ENCODE results near the gene GRIA1. TPM values are rescaled to one million over a fixed set of nuclear protein-coding genes. Genes with fewer than 3 reads are reported as not detected.

The GRIA1 gene
- total RNA-seq, 1 donor from 2014 or later = 21.9 TPM

DNA sequence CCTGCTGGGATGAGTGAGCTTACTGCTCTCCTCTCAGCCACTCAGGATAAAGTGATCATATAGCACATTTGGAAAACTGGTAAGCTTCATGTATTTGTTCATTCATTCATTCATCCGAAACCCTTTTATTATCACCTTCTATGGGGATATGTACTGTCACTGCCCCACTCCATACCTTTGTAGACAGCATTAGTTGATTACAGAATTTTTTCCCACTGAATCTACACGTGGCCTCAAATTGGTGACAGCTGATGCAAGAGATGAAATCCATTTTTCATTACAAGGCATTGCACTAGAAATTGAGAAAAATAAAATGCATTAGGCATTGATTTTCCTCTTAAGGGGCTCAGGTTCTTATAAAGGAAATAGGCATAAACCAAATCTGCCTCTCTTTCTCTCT lies 9.7 kb downstream of the GRIA1 start:
- H3K27me3 Mint-ChIP-seq (ENCODE audit: unreplicated experiment) = peaks cover 4% of the 10 kb centered on the region

GRCh38 chr5:153504726-153505125 lies 14.3 kb downstream of the GRIA1 start:
- Mint-ChIP-seq H3K4me3 (ENCODE audit: unreplicated experiment) (no peak overlapping the region), H3K4me1 (ENCODE audit: unreplicated experiment) (no peaks in the 10 kb centered on the region), H3K9me3 (ENCODE audit: unreplicated experiment) (no peaks in the 10 kb centered on the region), H3K36me3 (ENCODE audit: low read depth, unreplicated experiment) (peaks cover 19% of the 10 kb centered on the region), H3K27ac (ENCODE audit: unreplicated experiment) (no peak overlapping the region), H3K27me3 (ENCODE audit: unreplicated experiment) (peaks cover 5% of the 10 kb centered on the region)
- TF ChIP-seq, protein P1, sequence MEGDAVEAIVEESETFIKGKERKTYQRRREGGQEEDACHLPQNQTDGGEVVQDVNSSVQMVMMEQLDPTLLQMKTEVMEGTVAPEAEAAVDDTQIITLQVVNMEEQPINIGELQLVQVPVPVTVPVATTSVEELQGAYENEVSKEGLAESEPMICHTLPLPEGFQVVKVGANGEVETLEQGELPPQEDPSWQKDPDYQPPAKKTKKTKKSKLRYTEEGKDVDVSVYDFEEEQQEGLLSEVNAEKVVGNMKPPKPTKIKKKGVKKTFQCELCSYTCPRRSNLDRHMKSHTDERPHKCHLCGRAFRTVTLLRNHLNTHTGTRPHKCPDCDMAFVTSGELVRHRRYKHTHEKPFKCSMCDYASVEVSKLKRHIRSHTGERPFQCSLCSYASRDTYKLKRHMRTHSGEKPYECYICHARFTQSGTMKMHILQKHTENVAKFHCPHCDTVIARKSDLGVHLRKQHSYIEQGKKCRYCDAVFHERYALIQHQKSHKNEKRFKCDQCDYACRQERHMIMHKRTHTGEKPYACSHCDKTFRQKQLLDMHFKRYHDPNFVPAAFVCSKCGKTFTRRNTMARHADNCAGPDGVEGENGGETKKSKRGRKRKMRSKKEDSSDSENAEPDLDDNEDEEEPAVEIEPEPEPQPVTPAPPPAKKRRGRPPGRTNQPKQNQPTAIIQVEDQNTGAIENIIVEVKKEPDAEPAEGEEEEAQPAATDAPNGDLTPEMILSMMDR (IDR thresholded peaks at IDR 0.05; ENCODE audit: unreplicated experiment) = no peak
- DNase-seq (ENCODE audit: low spot score) = no peak

More for the DNA sequence above, 9.7 kb downstream of the GRIA1 start:
- Mint-ChIP-seq H3K4me1 (ENCODE audit: unreplicated experiment) (peaks cover 6% of the 10 kb centered on the region), H3K4me3 (ENCODE audit: unreplicated experiment) (no peak overlapping the region), H3K27ac (ENCODE audit: unreplicated experiment) (no peak overlapping the region), H3K36me3 (ENCODE audit: low read depth, unreplicated experiment) (peaks cover 3% of the 10 kb centered on the region), H3K9me3 (ENCODE audit: unreplicated experiment) (no peaks in the 10 kb centered on the region)
- TF ChIP-seq, protein P1 (IDR thresholded peaks at IDR 0.05; ENCODE audit: unreplicated experiment) = no peak
- DNase-seq (ENCODE audit: low spot score) = no peak

DNA sequence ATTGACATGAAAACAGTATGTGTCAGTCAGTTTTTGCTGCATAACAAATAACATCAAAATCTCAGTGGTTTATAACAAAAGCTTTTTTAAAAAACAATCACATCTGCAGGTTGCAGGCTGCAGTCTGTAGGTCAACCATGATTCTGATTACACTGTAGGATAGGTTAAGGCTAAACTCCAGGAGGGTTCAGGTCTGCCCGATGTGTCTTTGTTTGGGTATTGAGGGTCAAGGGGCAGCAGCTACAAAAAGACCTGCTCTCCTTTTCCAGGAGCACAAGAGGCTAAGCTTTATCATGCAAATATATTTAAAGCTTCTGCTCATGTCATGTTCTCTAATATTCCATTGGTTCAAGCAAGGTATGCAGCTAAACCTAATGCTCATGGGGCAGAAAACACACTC lies 18.2 kb downstream of the GRIA1 start:
- Mint-ChIP-seq H3K9me3 (ENCODE audit: unreplicated experiment) (no peaks in the 10 kb centered on the region), H3K27me3 (ENCODE audit: unreplicated experiment) (peaks cover 1% of the 10 kb centered on the region), H3K27ac (ENCODE audit: unreplicated experiment) (no peak overlapping the region), H3K36me3 (ENCODE audit: low read depth, unreplicated experiment) (peaks cover 26% of the 10 kb centered on the region), H3K4me3 (ENCODE audit: unreplicated experiment) (no peak overlapping the region), H3K4me1 (ENCODE audit: unreplicated experiment) (no peaks in the 10 kb centered on the region)
- TF ChIP-seq, protein P1 (IDR thresholded peaks at IDR 0.05; ENCODE audit: unreplicated experiment) = no peak
- DNase-seq (ENCODE audit: low spot score) = no peak

- peaks cover 1% of the 10 kb centered on the region for H3K4me1 Mint-ChIP-seq (ENCODE audit: unreplicated experiment)
- TF ChIP-seq, protein P1 (IDR thresholded peaks at IDR 0.05; ENCODE audit: unreplicated experiment) = no peak
- no peaks in the 10 kb centered on the region for H3K9me3 Mint-ChIP-seq (ENCODE audit: unreplicated experiment)
- no peak for DNase-seq (ENCODE audit: low spot score)
- H3K27me3 Mint-ChIP-seq (ENCODE audit: unreplicated experiment) = peaks cover 1% of the 10 kb centered on the region
- H3K4me3 Mint-ChIP-seq (ENCODE audit: unreplicated experiment) = no peak overlapping the region
- H3K36me3 Mint-ChIP-seq (ENCODE audit: low read depth, unreplicated experiment) = peaks cover 18% of the 10 kb centered on the region
- no peak overlapping the region for H3K27ac Mint-ChIP-seq (ENCODE audit: unreplicated experiment)
Observed at GRCh38 chr5:153511622-153512021, 21.2 kb downstream of the GRIA1 start.

DNA sequence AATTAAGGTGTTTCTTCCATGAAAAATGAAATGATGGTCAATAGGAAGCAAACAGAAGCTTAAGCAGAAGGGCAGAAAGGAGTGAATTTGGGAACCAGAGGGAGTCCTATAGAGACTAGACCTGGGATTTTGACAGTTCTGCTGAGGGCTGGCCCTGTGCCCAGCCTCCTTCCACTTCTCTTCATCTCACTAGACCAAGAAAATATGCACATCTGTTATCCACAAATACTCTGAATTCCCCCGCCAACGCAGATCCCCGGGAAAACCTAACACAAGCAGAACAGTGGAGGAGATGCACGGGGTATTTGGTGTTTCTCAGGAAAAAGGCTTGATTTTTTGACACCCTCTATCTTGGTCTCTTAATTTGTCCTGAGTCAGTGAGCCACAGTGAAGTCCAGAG lies 22.7 kb downstream of the GRIA1 start:
- Mint-ChIP-seq H3K36me3 (ENCODE audit: low read depth, unreplicated experiment) (peaks cover 7% of the 10 kb centered on the region), H3K27me3 (ENCODE audit: unreplicated experiment) (peaks cover 2% of the 10 kb centered on the region), H3K9me3 (ENCODE audit: unreplicated experiment) (no peaks in the 10 kb centered on the region), H3K4me1 (ENCODE audit: unreplicated experiment) (peaks cover 15% of the 10 kb centered on the region), H3K4me3 (ENCODE audit: unreplicated experiment) (no peak overlapping the region), H3K27ac (ENCODE audit: unreplicated experiment) (no peak overlapping the region)
- no peak for DNase-seq (ENCODE audit: low spot score)
- TF ChIP-seq, protein P1 (IDR thresholded peaks at IDR 0.05; ENCODE audit: unreplicated experiment) = no peak

Data from endothelial cell (in vitro differentiated cells).